Fibroblast of the aortic adventitia (primary cell): Measurements from ENCODE around the gene EDEM2. TPM values are rescaled to one million over a fixed set of nuclear protein-coding genes. Genes with fewer than 3 reads are reported as not detected.

Source experiments
- DNase-seq: peaks from one replicate; pipeline ENCODE4 v3.0.0-alpha.2; 2010; ENCODE audit warnings: low read depth
- H3K4me3 ChIP-seq: 2 replicates; pipeline ENCODE4 v1.5.1; 2011; ENCODE audit warnings: low read depth, mild to moderate bottlenecking, control low read depth, low read length, moderate library complexity
- total RNA-seq: library from RNA; depleted of rRNA; stranded (reverse); fragments of >200 nt; gene quantifications from 2 replicates; pipeline ENCODE4 v1.2.3, GENCODE V29; 2012; ENCODE audit warnings: low replicate concordance
- TF ChIP-seq, protein P1 (sequence below): IDR thresholded peaks from 2 replicates; pipeline ENCODE4 v1.5.1; 2011; ENCODE audit warnings: mild to moderate bottlenecking, low read length, control low read depth, inconsistent platforms; ENCODE audit not compliant: insufficient read depth

Gene EDEM2
- total RNA-seq, 1 donor = 34.1 TPM

DNA sequence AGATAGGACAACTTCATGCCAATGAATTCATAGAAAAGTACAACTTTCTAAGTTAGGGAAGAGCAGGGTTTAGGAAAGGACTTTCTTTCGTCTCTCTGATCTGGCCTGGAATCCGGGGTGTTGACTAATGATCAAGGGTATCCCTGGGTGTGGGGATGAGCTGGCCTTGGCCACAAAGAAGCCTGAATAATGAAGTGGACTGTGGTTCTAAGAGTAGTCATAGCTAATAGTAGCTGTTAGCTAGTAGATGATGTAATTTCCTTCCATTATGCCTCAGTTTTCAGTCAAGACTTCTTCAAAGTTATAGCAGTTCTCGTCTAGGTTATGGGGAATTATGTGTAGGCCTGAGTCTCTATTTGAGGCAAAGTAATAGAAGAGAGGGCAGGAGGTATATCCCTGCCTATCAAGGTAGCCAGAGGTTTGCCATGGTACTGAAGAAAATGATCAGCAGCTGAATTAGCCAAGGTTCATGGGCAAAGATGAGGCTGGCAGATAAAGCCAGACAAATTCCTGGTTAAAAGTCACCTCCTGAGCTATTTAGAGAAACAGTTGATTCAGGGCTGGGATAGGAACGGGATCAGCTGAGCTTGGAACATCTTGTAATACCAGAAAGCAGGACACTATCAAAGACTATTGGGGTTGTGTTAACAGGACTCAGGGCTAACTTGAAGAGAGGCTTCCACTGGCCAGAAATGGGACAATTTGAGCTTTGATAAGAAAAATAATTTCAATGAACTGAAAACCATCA lies 35.8 kb downstream of the EDEM2 start:
- TF ChIP-seq, protein P1, sequence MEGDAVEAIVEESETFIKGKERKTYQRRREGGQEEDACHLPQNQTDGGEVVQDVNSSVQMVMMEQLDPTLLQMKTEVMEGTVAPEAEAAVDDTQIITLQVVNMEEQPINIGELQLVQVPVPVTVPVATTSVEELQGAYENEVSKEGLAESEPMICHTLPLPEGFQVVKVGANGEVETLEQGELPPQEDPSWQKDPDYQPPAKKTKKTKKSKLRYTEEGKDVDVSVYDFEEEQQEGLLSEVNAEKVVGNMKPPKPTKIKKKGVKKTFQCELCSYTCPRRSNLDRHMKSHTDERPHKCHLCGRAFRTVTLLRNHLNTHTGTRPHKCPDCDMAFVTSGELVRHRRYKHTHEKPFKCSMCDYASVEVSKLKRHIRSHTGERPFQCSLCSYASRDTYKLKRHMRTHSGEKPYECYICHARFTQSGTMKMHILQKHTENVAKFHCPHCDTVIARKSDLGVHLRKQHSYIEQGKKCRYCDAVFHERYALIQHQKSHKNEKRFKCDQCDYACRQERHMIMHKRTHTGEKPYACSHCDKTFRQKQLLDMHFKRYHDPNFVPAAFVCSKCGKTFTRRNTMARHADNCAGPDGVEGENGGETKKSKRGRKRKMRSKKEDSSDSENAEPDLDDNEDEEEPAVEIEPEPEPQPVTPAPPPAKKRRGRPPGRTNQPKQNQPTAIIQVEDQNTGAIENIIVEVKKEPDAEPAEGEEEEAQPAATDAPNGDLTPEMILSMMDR = no peak
- peak; percentile 81 for DNase-seq
- no peak overlapping the region for H3K4me3 ChIP-seq

DNA sequence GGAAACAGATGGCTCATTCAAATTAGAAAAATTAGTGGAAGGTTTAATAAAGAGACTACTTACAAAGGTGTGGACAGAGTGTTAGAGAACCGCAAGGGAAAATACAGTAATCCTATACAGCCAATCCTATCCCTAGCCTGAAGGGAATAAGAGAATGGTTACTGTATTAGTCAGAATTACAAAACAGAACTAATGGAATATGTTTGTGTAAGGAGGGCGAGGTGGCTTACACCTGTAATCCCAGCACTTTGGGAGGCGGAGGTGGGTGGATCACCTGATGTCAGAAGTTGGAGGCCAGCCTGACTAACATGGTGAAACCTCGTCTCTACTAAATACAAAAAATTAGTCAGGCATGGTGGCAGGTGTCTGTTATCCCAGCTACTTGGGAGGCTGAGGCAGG lies 38.2 kb downstream of the EDEM2 start:
- DNase-seq = no peak
- TF ChIP-seq, protein P1 = no peak
- H3K4me3 ChIP-seq = no peak overlapping the region

DNA sequence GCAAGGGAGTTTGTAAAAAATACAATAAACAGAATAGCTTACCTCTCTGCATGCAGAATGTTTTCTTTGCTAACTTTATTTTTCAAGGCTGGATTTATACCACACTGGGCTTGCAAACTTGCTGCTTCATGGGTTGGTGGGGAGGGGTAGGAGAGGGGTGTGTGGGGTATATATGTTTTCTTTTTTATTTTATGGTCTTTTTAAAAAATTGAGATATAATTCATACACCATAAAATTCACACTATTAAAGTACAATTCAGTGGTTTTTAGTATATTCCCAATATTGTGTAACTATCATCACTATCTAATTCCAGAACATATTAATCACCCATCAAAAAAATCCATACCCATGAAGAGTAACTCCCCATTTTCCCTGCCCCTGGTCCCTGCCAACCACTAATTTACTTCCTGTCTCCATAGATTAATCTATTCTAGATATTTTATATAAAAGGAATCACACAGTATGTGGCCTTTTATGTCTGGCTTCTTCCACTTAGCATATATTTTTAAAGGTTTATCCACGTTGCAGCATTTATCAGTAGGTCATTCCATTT lies 40.2 kb downstream of the EDEM2 start:
- DNase-seq = no peak
- TF ChIP-seq, protein P1 = no peak
- no peak overlapping the region for H3K4me3 ChIP-seq

DNA sequence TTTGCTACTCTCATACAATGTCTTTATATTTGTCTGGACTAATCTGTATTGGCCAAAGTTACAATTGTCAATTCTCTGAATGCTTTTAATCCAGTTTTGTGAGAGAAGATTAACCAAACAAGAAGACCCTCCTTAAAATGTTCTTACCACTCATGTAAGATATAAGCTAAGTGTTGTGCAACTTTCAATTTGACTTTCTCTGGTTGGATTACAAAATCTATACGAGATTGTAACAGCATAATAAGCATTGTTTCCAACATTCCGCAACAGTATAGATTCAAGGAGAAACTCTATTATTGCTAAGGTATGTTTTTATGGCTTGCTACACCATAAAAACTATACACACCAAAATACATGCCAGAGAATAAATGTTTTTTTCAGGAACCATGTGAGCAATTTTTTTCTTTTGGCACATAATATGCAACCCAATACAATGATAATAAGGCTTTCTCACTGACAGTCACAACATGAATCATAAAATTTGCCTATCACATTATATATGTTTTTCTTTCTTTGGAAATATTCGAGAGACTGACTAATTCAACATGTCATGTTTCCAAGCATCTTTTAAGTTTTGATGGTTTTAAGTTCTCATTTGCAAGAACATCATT lies 42.3 kb downstream of the EDEM2 start:
- peak; percentile 30 for DNase-seq
- no peak overlapping the region for H3K4me3 ChIP-seq
- TF ChIP-seq, protein P1 = no peak

DNA sequence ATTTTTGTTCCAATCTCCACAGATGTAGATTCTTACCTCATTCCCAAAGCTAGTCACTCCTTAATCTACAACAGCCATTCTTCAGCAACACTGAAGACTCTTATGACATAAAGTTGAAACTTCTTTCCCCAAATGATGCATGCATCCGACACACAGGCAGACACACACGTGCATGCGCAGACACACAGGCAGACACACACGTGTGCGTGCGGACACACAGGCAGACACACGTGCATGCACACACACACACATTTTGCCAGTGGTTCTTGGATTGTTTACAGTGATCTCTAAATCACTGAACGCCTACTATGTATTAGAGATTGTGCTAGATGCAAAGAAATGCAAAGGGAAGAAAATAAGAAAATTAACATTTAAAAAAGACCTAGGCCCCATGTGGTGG lies 45.5 kb downstream of the EDEM2 start:
- H3K4me3 ChIP-seq = no peak overlapping the region
- DNase-seq = no peak
- TF ChIP-seq, protein P1 = no peak

DNA sequence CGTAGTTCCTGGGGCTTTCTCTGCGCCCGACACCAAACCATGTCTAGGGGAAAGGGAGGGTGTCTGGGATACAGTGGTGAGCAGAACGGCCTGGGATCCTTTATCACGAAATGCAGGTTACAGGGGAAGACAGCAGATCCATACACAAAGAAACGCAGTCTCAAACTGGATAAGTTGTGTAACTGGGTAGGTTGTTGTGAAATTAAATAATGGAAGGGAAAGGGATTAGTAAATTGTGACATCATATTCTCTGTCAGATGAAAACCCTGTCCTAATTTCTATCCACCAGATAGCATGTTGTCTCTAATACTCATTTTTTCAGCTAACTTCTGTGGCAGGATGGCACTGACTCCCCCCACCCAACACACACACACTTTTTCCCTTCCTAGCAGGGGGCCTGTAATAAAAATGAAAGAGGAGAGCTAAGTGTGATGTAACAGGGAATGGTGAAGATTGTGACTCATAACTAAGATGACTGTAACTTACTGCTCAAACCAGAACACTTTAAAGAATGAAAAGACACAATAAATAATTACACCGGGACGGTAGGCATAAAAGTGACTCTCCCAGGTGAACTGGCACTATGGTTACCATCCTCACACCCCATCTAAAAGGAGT lies 53.8 kb downstream of the EDEM2 start:
- TF ChIP-seq, protein P1 = no peak
- peak; percentile 74 for DNase-seq
- H3K4me3 ChIP-seq = peak overlapping the region; percentile 50
